ENCODE data around the gene CEMIP.

- TF ChIP-seq CTCF (IDR thresholded peaks at IDR 0.05; ENCODE audit: insufficient read depth, low read depth, low read length): no peak
- no peak for TF ChIP-seq EZH2 (IDR thresholded peaks at IDR 0.05; ENCODE audit: insufficient read depth, low read length)
Measured at GRCh38 chr15:80856809-80857377, 77.7 kb downstream of the CEMIP start.
